Epithelial cell of esophagus (primary cell): ENCODE data around the gene TENT4A.

Experiments
- DNase-seq: peaks from one replicate; pipeline ENCODE4 v3.0.0; 2010; ENCODE audit warnings: low read depth
- H3K4me3 ChIP-seq: 2 replicates; pipeline ENCODE4 v1.5.1; 2011; ENCODE audit warnings: mild to moderate bottlenecking, low read length, control low read depth
- TF ChIP-seq, protein P1 (sequence below): IDR thresholded peaks from 2 replicates; pipeline ENCODE4 v1.5.1; 2011; ENCODE audit warnings: low read depth, mild to moderate bottlenecking, low read length, control low read depth, inconsistent platforms; ENCODE audit not compliant: insufficient read depth; ENCODE audit errors: missing control alignments

Gene TENT4A

DNA sequence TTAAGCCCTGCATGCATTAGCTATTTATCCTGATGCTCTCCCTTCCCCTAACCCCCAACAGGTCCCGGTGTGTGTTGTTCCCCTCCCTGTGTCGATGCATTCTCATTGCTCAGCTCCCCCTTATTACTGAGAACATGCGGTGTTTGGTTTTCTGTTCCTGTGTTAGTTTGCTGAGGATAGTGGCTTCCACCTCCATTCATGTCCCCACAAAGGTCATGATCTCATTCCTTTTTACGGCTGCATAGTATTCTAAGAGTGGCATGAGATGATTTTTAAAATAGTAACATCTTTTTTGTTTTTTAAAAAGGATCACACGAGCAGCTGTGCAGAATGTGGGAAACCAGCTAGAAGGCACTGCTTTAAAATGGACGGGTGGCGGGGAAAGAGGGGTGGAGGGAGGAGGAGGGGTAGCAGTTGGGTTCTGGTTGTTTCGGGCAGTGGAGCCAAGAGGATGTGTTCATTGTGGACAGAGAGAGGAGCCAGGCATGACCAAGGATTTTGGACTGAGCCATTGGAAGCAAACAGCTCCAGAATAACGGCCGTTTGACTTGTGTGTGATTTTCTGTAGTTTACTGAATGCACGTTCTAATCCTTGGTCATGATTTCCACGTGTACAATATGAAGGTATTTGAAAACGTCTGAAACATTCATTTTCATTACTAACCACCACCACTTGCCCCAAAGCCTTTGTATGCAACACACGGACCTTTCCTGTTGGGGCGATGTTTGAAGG, 1.7 kb upstream of the TENT4A start:
- DNase-seq = no peak
- TF ChIP-seq, protein P1, sequence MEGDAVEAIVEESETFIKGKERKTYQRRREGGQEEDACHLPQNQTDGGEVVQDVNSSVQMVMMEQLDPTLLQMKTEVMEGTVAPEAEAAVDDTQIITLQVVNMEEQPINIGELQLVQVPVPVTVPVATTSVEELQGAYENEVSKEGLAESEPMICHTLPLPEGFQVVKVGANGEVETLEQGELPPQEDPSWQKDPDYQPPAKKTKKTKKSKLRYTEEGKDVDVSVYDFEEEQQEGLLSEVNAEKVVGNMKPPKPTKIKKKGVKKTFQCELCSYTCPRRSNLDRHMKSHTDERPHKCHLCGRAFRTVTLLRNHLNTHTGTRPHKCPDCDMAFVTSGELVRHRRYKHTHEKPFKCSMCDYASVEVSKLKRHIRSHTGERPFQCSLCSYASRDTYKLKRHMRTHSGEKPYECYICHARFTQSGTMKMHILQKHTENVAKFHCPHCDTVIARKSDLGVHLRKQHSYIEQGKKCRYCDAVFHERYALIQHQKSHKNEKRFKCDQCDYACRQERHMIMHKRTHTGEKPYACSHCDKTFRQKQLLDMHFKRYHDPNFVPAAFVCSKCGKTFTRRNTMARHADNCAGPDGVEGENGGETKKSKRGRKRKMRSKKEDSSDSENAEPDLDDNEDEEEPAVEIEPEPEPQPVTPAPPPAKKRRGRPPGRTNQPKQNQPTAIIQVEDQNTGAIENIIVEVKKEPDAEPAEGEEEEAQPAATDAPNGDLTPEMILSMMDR = no peak
- peak overlapping the region; percentile 64 for H3K4me3 ChIP-seq

DNA sequence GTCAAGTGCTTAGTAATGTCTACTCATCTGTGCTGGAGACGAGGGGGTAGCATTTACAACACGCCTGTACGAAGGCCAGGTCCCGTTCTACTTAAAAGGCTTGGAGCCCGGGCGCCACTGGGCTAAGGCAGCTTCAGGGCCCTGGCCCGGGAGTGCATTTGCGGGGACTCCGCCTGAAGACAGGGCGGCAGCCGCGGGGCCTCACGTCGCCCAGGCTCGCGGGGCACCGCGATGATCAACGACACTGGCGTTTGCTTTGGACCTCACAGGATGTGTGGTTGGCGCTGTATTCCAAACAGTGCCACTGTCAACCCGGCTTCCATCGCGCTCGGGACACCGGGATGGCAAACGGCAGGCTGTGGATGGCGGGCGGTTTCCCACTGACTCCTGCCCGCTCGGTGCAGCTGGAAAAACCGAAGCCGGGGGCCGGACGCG, 1.1 kb upstream of the TENT4A start:
- DNase-seq = peak; percentile 55
- H3K4me3 ChIP-seq = peak overlapping the region; percentile 64
- TF ChIP-seq, protein P1 = no peak

DNA sequence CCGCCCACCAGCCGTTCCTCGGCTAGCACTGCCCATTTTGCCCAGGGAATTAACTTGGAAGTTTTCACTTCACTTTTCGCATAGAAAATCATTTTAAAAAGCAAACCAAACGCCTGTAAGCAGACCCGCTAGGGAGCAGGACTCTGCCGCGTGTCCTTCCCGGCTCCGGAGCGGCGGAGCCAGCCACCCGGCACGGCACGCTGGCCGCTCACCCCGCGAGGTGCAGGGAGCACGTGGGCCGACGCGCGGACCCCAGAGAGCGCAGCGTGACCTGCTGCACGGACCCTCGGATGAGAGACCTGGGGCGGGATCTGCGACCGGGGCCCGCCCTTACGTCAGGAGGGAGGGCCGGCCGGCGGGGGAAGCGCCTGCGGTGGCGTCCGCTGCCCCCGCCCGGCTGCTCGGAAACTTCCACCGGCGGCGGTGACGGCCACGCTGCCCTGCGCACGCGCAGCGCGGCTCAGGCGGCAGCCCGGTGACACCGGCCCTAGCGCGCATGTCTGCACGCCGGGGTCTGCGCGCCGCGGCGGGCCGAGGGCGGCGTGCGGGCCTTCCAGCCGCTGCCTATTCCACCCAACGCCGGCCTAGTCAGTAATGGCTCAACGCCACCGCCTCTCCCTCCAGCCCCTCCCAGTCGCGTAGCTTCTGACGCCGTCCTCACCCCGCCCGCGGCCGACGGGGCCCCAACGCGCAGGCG, 507 bp upstream of the TENT4A start:
- TF ChIP-seq, protein P1 = no peak
- DNase-seq = peak; percentile 97
- peak overlapping the region; percentile 64 for H3K4me3 ChIP-seq

DNA sequence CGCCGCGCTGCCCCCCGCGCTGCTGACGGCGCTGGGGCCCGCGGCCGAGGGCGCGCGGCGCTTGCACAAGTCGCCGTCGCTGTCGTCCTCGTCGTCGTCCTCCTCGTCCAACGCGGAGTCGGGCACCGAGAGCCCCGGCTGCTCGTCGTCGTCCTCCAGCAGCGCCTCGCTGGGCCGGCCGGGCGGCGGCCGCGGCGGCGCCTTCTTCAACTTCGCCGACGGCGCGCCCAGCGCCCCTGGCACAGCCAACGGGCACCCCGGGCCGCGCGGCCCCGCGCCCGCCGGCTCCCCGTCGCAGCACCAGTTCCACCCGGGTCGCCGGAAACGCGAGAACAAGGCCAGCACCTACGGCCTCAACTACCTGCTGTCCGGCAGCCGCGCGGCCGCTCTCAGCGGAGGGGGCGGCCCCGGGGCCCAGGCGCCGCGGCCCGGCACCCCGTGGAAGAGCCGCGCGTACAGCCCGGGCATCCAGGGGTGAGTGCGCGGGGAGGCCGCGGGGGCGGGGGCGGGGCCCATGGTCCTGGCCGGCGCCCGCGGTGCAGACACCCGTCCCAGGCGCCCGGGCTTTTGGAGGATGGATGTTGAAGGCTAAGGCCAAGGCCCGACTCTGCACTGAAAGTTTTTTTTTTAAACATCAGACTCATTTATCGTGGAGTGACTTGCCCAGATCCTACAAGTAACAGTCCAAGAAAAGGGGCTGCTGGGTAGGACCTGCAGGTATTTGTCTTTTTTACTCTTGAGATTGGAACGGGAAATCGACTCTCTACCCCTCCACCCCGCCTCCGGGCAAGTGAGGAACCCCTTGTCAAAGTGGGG, 1.2 kb downstream of the TENT4A start:
- DNase-seq = no peak
- peak overlapping the region; percentile 70 for H3K4me3 ChIP-seq
- TF ChIP-seq, protein P1 = no peak

DNA sequence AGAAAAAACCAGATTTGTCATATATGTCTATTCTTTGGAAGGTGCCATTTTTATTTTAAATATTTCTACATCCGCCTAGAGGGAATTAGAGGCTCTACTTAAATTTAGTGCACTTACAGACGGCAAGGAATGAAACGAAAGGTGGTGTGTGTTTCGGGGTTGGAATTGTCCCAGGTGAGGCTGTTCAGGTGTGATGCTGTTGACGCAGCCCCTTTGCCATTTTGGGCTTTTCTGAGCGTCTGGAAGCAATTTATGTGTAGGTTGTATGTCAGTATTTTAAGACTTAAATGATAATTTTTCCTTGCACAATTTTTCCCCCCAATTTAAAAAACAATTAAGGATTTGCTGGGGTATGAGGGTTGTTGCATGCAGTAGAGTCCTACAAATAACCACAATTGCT, 2.0 kb downstream of the TENT4A start:
- TF ChIP-seq, protein P1 = no peak
- DNase-seq = no peak
- H3K4me3 ChIP-seq = peak overlapping the region; percentile 70

DNA sequence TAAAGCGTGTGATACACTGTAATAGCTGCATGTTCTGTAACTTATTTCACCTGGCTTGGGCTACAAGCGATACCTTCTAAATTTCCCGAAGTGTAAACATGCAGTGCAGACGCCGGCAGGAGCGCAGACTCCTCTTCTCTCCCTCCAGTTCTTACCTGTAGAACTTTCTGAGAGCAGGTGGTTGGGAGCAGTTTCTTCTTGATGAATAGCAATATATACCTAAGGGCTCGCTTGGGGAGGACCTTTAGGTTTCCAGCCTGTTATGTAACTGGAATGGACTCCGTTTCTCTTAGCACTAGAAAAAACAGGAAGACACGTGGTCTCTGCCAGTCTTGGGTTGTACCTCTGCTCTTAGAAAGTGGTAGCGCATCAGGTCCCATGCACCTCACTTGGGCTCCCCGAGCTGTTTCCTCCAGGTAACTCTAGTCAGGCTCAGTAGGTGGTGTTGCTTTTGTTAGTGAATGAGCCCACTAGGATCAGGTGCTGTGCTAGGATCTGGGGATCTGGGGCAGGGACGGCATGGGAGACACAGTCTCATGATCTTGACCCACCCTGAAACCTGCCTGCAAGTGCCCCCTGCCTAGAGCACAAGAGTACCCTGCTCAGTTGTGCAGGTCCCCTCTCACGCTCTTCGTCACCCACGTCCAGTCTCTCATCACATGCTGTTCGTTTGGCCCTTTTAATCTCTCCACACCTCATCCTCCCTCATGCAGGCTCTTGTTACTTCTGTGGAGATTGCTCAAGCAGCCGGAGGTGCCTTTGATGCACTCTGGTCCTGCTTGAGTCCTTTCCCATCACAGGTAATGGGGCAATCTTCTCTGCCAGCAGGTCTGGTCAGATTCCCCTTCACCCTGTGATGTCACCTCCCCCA, 2.8 kb downstream of the TENT4A start:
- H3K4me3 ChIP-seq = peak overlapping the region; percentile 70
- DNase-seq = peak; percentile 52
- TF ChIP-seq, protein P1 = no peak
